Stomach smooth muscle (tissue), 2 donors: ENCODE measurements around the gene SPINK9.

Source experiments
- H3K27ac ChIP-seq: one replicate; pipeline ENCODE4 v1.7.0; 2013; ENCODE audit warnings: mild to moderate bottlenecking, low read length, inconsistent platforms
- H3K27me3 ChIP-seq, 2 donors: one replicate each; pipeline ENCODE4 v1.7.0; 2013; ENCODE audit warnings: low read length in 2 of 2; ENCODE audit not compliant: insufficient read depth in 2 of 2, control insufficient read depth in 1 of 2
- H3K36me3 ChIP-seq, 2 donors: one replicate each; pipeline ENCODE4 v1.7.0; 2013; ENCODE audit warnings: low read length in 2 of 2; ENCODE audit not compliant: control insufficient read depth in 2 of 2, insufficient read depth in 2 of 2
- H3K4me1 ChIP-seq: one replicate; pipeline ENCODE4 v1.7.0; 2013; ENCODE audit warnings: low read length; ENCODE audit not compliant: control insufficient read depth, insufficient read depth
- H3K4me3 ChIP-seq, 2 donors: one replicate each; pipeline ENCODE4 v1.7.0; 2013; ENCODE audit warnings: low read length in 2 of 2
- H3K9ac ChIP-seq, 2 donors: one replicate each; pipeline ENCODE4 v1.7.0; 2013; ENCODE audit warnings: low read length in 2 of 2, mild to moderate bottlenecking in 1 of 2
- H3K9me3 ChIP-seq, 2 donors: one replicate each; pipeline ENCODE4 v1.7.0; 2013; ENCODE audit warnings: low read length in 2 of 2; ENCODE audit not compliant: control insufficient read depth in 2 of 2
- donor health status: healthy.
- donor health status: Pancreatic carcinoma.

Gene SPINK9

GRCh38 chr5:148335259-148335658, at the start of gene SPINK9:
Gene SPINK9 (plus strand): TSS chr5:148335559. CDS start chr5:148335614, 55 bp downstream.
- Histone ChIP-seq H3K4me3 (no peak within 1 kb of the TSS), H3K27ac (no peak within 1 kb of the TSS), H3K36me3 (no peaks in the 10 kb centered on the region), H3K4me1 (no peaks in the 10 kb centered on the region), H3K9me3 (no peaks in the 10 kb centered on the region), H3K27me3 (no peaks in the 10 kb centered on the region), H3K9ac (no peak within 1 kb of the TSS)

GRCh38 chr5:148290271-148291195, 44.8 kb upstream of the SPINK9 start:
- Histone ChIP-seq H3K9ac (no peak overlapping the region), H3K4me1 (no peaks in the 10 kb centered on the region), H3K27ac (no peak overlapping the region)

GRCh38 chr5:148297731-148298130, 37.6 kb upstream of the SPINK9 start:
- no peak overlapping the region for H3K9ac ChIP-seq
- no peak overlapping the region for H3K4me3 ChIP-seq
- H3K36me3 ChIP-seq, result no peaks in the 10 kb centered on the region
- H3K4me1 ChIP-seq, result no peaks in the 10 kb centered on the region
- no peaks in the 10 kb centered on the region for H3K27me3 ChIP-seq
- no peak overlapping the region for H3K27ac ChIP-seq
- no peaks in the 10 kb centered on the region for H3K9me3 ChIP-seq

More at GRCh38 chr5:148290271-148291195, 44.8 kb upstream of the SPINK9 start:
- H3K27me3 ChIP-seq, result no peaks in the 10 kb centered on the region
- no peak overlapping the region for H3K4me3 ChIP-seq
- no peaks in the 10 kb centered on the region for H3K36me3 ChIP-seq
- peaks cover 0 to 2% of the 10 kb centered on the region in 2 donors for H3K9me3 ChIP-seq

GRCh38 chr5:148306446-148306845, 28.9 kb upstream of the SPINK9 start:
- no peak overlapping the region for H3K4me3 ChIP-seq
- H3K36me3 ChIP-seq, result no peaks in the 10 kb centered on the region
- H3K4me1 ChIP-seq, result no peaks in the 10 kb centered on the region

GRCh38 chr5:148309019-148309418, 26.3 kb upstream of the SPINK9 start:
- H3K4me1 ChIP-seq, result no peaks in the 10 kb centered on the region
- no peak overlapping the region for H3K27ac ChIP-seq
- H3K9ac ChIP-seq, result no peak overlapping the region
- H3K36me3 ChIP-seq, result no peaks in the 10 kb centered on the region
- H3K27me3 ChIP-seq, result no peaks in the 10 kb centered on the region
- H3K4me3 ChIP-seq, result no peak overlapping the region
- no peaks in the 10 kb centered on the region for H3K9me3 ChIP-seq

More at GRCh38 chr5:148306446-148306845, 28.9 kb upstream of the SPINK9 start:
- Histone ChIP-seq H3K9me3 (no peaks in the 10 kb centered on the region), H3K9ac (no peak overlapping the region), H3K27ac (no peak overlapping the region), H3K27me3 (no peaks in the 10 kb centered on the region)

- Histone ChIP-seq H3K36me3 (no peaks in the 10 kb centered on the region), H3K27ac (no peak overlapping the region), H3K9ac (no peak overlapping the region), H3K27me3 (no peaks in the 10 kb centered on the region), H3K4me1 (no peaks in the 10 kb centered on the region), H3K4me3 (no peak overlapping the region), H3K9me3 (no peaks in the 10 kb centered on the region)
Measured at GRCh38 chr5:148309746-148310145, 25.6 kb upstream of the SPINK9 start.

GRCh38 chr5:148311484-148311883, 23.9 kb upstream of the SPINK9 start:
- H3K9ac ChIP-seq, result no peak overlapping the region
- H3K27ac ChIP-seq, result no peak overlapping the region
- no peaks in the 10 kb centered on the region for H3K36me3 ChIP-seq
- no peaks in the 10 kb centered on the region for H3K27me3 ChIP-seq
- no peak overlapping the region for H3K4me3 ChIP-seq
- no peaks in the 10 kb centered on the region for H3K9me3 ChIP-seq
- no peaks in the 10 kb centered on the region for H3K4me1 ChIP-seq

- H3K27ac ChIP-seq, result no peak within 1 kb of the TSS
- no peak within 1 kb of the TSS for H3K4me3 ChIP-seq
- H3K9me3 ChIP-seq, result no peaks in the 10 kb centered on the region
- no peaks in the 10 kb centered on the region for H3K4me1 ChIP-seq
- H3K27me3 ChIP-seq, result no peaks in the 10 kb centered on the region
- H3K36me3 ChIP-seq, result no peaks in the 10 kb centered on the region
- H3K9ac ChIP-seq, result no peak within 1 kb of the TSS
Measured at GRCh38 chr5:148312153-148312552, 23.2 kb upstream of the SPINK9 start, which contains the start of gene SPINK7. Gene SPINK7 (plus strand): TSS chr5:148312423. CDS start chr5:148312484, 61 bp downstream.

GRCh38 chr5:148314187-148314586, 21.2 kb upstream of the SPINK9 start:
- Histone ChIP-seq H3K9me3 (no peaks in the 10 kb centered on the region), H3K36me3 (no peaks in the 10 kb centered on the region), H3K27ac (no peak overlapping the region), H3K27me3 (no peaks in the 10 kb centered on the region), H3K4me3 (no peak overlapping the region), H3K4me1 (no peaks in the 10 kb centered on the region), H3K9ac (no peak overlapping the region)

GRCh38 chr5:148314731-148315130, 20.6 kb upstream of the SPINK9 start:
- no peaks in the 10 kb centered on the region for H3K27me3 ChIP-seq
- H3K9me3 ChIP-seq, result no peaks in the 10 kb centered on the region
- no peak overlapping the region for H3K9ac ChIP-seq
- H3K36me3 ChIP-seq, result no peaks in the 10 kb centered on the region
- H3K4me3 ChIP-seq, result no peak overlapping the region
- H3K27ac ChIP-seq, result no peak overlapping the region
- H3K4me1 ChIP-seq, result no peaks in the 10 kb centered on the region
